ENCODE data around the gene MTOR.

DNA sequence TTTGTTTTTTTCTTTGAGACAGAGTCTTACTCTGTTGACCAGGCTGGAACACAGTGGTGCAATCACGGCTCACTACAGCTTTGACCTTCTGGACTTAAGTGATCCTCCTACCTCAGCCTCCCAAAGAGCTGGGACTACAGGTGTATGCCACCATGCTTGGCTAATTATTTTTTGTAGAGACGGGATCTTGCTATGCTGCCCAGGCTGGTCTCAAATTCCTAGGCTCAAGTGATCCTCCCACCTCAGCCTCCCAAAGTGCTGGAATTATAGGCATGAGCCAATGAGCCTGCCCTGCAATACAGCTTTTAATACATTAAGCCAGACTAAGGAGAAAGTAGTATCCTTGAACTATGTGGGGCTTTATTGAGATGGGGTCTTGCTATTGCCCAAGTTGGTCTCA lies 146.0 kb downstream of the MTOR start:
- TF ChIP-seq, protein P1, sequence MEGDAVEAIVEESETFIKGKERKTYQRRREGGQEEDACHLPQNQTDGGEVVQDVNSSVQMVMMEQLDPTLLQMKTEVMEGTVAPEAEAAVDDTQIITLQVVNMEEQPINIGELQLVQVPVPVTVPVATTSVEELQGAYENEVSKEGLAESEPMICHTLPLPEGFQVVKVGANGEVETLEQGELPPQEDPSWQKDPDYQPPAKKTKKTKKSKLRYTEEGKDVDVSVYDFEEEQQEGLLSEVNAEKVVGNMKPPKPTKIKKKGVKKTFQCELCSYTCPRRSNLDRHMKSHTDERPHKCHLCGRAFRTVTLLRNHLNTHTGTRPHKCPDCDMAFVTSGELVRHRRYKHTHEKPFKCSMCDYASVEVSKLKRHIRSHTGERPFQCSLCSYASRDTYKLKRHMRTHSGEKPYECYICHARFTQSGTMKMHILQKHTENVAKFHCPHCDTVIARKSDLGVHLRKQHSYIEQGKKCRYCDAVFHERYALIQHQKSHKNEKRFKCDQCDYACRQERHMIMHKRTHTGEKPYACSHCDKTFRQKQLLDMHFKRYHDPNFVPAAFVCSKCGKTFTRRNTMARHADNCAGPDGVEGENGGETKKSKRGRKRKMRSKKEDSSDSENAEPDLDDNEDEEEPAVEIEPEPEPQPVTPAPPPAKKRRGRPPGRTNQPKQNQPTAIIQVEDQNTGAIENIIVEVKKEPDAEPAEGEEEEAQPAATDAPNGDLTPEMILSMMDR (IDR thresholded peaks at IDR 0.05; ENCODE audit: insufficient read depth, low read depth, low read length) = no peak
- TF ChIP-seq EZH2 (IDR thresholded peaks at IDR 0.05; ENCODE audit: insufficient read depth, low read length) = no peak
